ENCODE measurements around the gene KLHL28.

GRCh38 chr14:44961554-44962333, at the start of gene KLHL28, which contains the start of gene TOGARAM1:
- TF ChIP-seq POLR2AphosphoS5 (IDR thresholded peaks at IDR 0.05; ENCODE audit: borderline replicate concordance, low read depth, low read length) (peak; percentile 95), EZH2 (IDR thresholded peaks at IDR 0.05) (no peak), FOXP2 (optimal IDR thresholded peaks at IDR 0.05; ENCODE audit: control extremely low read depth, extremely low read length, insufficient read depth) (peak; percentile 78)

All from SK-N-MC (cell line).